GM19351 (cell line): ENCODE measurements around the gene TRAP1.
A peak's percentile ranks its signal among the peaks of the same experiment; 100 is the strongest.
"Not testable (repeated sequence)": the region's sequence is repeated elsewhere in the genome, so short reads cannot be mapped to it uniquely, and the experiment has no call there.

ENCODE experiments used
- ATAC-seq: cut with Tn5 transposase; IDR thresholded peaks from one replicate; pipeline ENCODE4 v1.9.1; 2021; ENCODE audit warnings: mild to moderate bottlenecking, moderate library complexity; ENCODE audit not compliant: unreplicated experiment

The TRAP1 gene

GRCh38 chr16:3618769-3619141 is 98.6 kb downstream of the TRAP1 start:
- no peak for ATAC-seq

GRCh38 chr16:3612510-3613466 is 104.5 kb downstream of the TRAP1 start:
- ATAC-seq: no peak

- peak; percentile 73 for ATAC-seq
These were observed 106.0 kb downstream of the TRAP1 start, which contains the start of gene SLX4 for GRCh38 chr16:3611146-3611975. TSS of gene SLX4 (minus strand) at chr16:3611606. CDS start at chr16:3608964, 2,642 bp downstream.

- peak; percentile 10 for ATAC-seq
These were observed 106.6 kb downstream of the TRAP1 start for GRCh38 chr16:3610698-3611145.

- no peak for ATAC-seq
These were observed 107.2 kb downstream of the TRAP1 start for GRCh38 chr16:3609895-3610697.

GRCh38 chr16:3608976-3609375 is 108.3 kb downstream of the TRAP1 start:
- not testable (repeated sequence) for ATAC-seq

- no peak for ATAC-seq
These were observed 109.3 kb downstream of the TRAP1 start for GRCh38 chr16:3608069-3608468.
